DMS153 treated with DMSO at 0.1 percent for 48 hours (cell line): ENCODE data around the gene SLC7A7.
"Not testable (repeated sequence)": the region's sequence is repeated elsewhere in the genome, so short reads cannot be mapped to it uniquely, and the experiment has no call there.

Experiments
- DNase-seq: peaks from one replicate; lab custom pipeline; 2025; ENCODE audit not compliant: unreplicated experiment; lab: John Stamatoyannopoulos, UW

The SLC7A7 gene

GRCh38 chr14:22761734-22762133, 53.5 kb downstream of the SLC7A7 start:
- DNase-seq, result no peak

- DNase-seq, result not testable (repeated sequence)
Measured at GRCh38 chr14:22757972-22758650, 57.1 kb downstream of the SLC7A7 start.

- no peak for DNase-seq
Measured at GRCh38 chr14:22753586-22753985, 61.6 kb downstream of the SLC7A7 start.

- no peak for DNase-seq
Measured at GRCh38 chr14:22752422-22752821, 62.8 kb downstream of the SLC7A7 start.

- DNase-seq, result no peak
Measured at GRCh38 chr14:22748631-22749068, 66.6 kb downstream of the SLC7A7 start.

GRCh38 chr14:22748206-22748605, 67.0 kb downstream of the SLC7A7 start:
- DNase-seq, result no peak

- no peak for DNase-seq
Measured at GRCh38 chr14:22747769-22748168, 67.5 kb downstream of the SLC7A7 start.

GRCh38 chr14:22740020-22740419, 75.2 kb downstream of the SLC7A7 start:
- no peak for DNase-seq

- DNase-seq, result no peak
Measured at GRCh38 chr14:22739423-22739822, 75.8 kb downstream of the SLC7A7 start.

- no peak for DNase-seq
Measured at GRCh38 chr14:22737052-22737451, 78.2 kb downstream of the SLC7A7 start.

GRCh38 chr14:22736384-22736783, 78.9 kb downstream of the SLC7A7 start:
- not testable (repeated sequence) for DNase-seq

GRCh38 chr14:22735096-22735495, 80.1 kb downstream of the SLC7A7 start:
- DNase-seq, result no peak

GRCh38 chr14:22733829-22734228, 81.4 kb downstream of the SLC7A7 start:
- DNase-seq, result no peak

GRCh38 chr14:22732062-22732461, 83.2 kb downstream of the SLC7A7 start:
- not testable (repeated sequence) for DNase-seq

- no peak for DNase-seq
Measured at GRCh38 chr14:22726012-22726411, 89.2 kb downstream of the SLC7A7 start.

- not testable (repeated sequence) for DNase-seq
Measured at GRCh38 chr14:22725374-22725773, 89.9 kb downstream of the SLC7A7 start.

- DNase-seq, result not testable (repeated sequence)
Measured at GRCh38 chr14:22724847-22725246, 90.4 kb downstream of the SLC7A7 start.

GRCh38 chr14:22723815-22724214, 91.4 kb downstream of the SLC7A7 start:
- DNase-seq, result no peak
